NCI-H345 (cell line): ENCODE measurements around the gene RSBN1.
A peak's percentile ranks its signal among the peaks of the same experiment; 100 is the strongest.

ENCODE experiments used
- DNase-seq: peaks from one replicate; lab custom pipeline; 2025; lab: John Stamatoyannopoulos, UW

RSBN1 gene

GRCh38 chr1:113812661-113813135 is 422 bp upstream of the RSBN1 start:
- DNase-seq = peak; percentile 31

- DNase-seq = peak; percentile 16
Observed at GRCh38 chr1:113811156-113811887, 954 bp downstream of the RSBN1 start.

GRCh38 chr1:113809670-113810602 is 2.3 kb downstream of the RSBN1 start:
- no peak for DNase-seq

GRCh38 chr1:113808450-113809195 is 3.7 kb downstream of the RSBN1 start:
- no peak for DNase-seq

- no peak for DNase-seq
Observed at GRCh38 chr1:113805639-113806038, 6.6 kb downstream of the RSBN1 start.

GRCh38 chr1:113805256-113805531 is 7.1 kb downstream of the RSBN1 start:
- DNase-seq = no peak

GRCh38 chr1:113804421-113805255 is 7.6 kb downstream of the RSBN1 start:
- no peak for DNase-seq

- no peak for DNase-seq
Observed at GRCh38 chr1:113802367-113803007, 9.8 kb downstream of the RSBN1 start.

GRCh38 chr1:113800487-113800886 is 11.8 kb downstream of the RSBN1 start:
- no peak for DNase-seq

GRCh38 chr1:113797472-113797871 is 14.8 kb downstream of the RSBN1 start:
- no peak for DNase-seq

- DNase-seq = no peak
Observed at GRCh38 chr1:113793878-113794834, 18.1 kb downstream of the RSBN1 start.

GRCh38 chr1:113792986-113793385 is 19.3 kb downstream of the RSBN1 start:
- no peak for DNase-seq

- no peak for DNase-seq
Observed at GRCh38 chr1:113792471-113792870, 19.8 kb downstream of the RSBN1 start.

GRCh38 chr1:113788802-113789201 is 23.5 kb downstream of the RSBN1 start:
- DNase-seq = no peak

- no peak for DNase-seq
Observed at GRCh38 chr1:113787663-113788062, 24.6 kb downstream of the RSBN1 start.

- no peak for DNase-seq
Observed at GRCh38 chr1:113786069-113786468, 26.2 kb downstream of the RSBN1 start.

- no peak for DNase-seq
Observed at GRCh38 chr1:113784104-113784779, 28.0 kb downstream of the RSBN1 start.

- no peak for DNase-seq
Observed at GRCh38 chr1:113783254-113784103, 28.8 kb downstream of the RSBN1 start.
